GM21528 (cell line): ENCODE data around the gene ST13.
"Not testable (repeated sequence)": the region's sequence is repeated elsewhere in the genome, so short reads cannot be mapped to it uniquely, and the experiment has no call there.

ENCODE experiments used
- ATAC-seq: cut with Tn5 transposase; IDR thresholded peaks from one replicate; pipeline ENCODE4 v1.9.1; 2021; ENCODE audit warnings: mild to moderate bottlenecking, moderate library complexity; ENCODE audit not compliant: unreplicated experiment, low FRiP score

ST13 gene

GRCh38 chr22:40856513-40857308 is at the start of gene ST13, which contains the start of gene XPNPEP3:
Gene ST13, minus strand, starts transcription at chr22:40856639. Its CDS starts 99 bp downstream, at chr22:40856540.
Gene XPNPEP3, plus strand, starts transcription at chr22:40857148. Its CDS starts 34 bp downstream, at chr22:40857182.
- ATAC-seq = peak; percentile 90

- ATAC-seq = no peak
Observed at GRCh38 chr22:40904101-40904500, 47.7 kb upstream of the ST13 start.

- no peak for ATAC-seq
Observed at GRCh38 chr22:40898850-40899357, 42.5 kb upstream of the ST13 start.

GRCh38 chr22:40894417-40894816 is 38.0 kb upstream of the ST13 start:
- no peak for ATAC-seq

GRCh38 chr22:40890881-40891280 is 34.4 kb upstream of the ST13 start:
- no peak for ATAC-seq

- ATAC-seq = no peak
Observed at GRCh38 chr22:40889116-40889515, 32.7 kb upstream of the ST13 start.

GRCh38 chr22:40878922-40879321 is 22.5 kb upstream of the ST13 start:
- no peak for ATAC-seq

GRCh38 chr22:40877488-40877887 is 21.0 kb upstream of the ST13 start:
- ATAC-seq = no peak

- ATAC-seq = no peak
Observed at GRCh38 chr22:40876907-40877306, 20.5 kb upstream of the ST13 start.

- ATAC-seq = no peak
Observed at GRCh38 chr22:40875111-40875510, 18.7 kb upstream of the ST13 start.

- no peak for ATAC-seq
Observed at GRCh38 chr22:40874016-40874415, 17.6 kb upstream of the ST13 start.

- not testable (repeated sequence) for ATAC-seq
Observed at GRCh38 chr22:40868379-40868778, 11.9 kb upstream of the ST13 start.

GRCh38 chr22:40867109-40867508 is 10.7 kb upstream of the ST13 start:
- ATAC-seq = no peak

GRCh38 chr22:40862537-40862936 is 6.1 kb upstream of the ST13 start:
- ATAC-seq = no peak

- ATAC-seq = no peak
Observed at GRCh38 chr22:40862013-40862412, 5.6 kb upstream of the ST13 start, which contains the start of gene DNAJB7. Gene DNAJB7, minus strand, starts transcription at chr22:40862113. Its CDS starts 119 bp downstream, at chr22:40861994.

- ATAC-seq = no peak
Observed at GRCh38 chr22:40857309-40857855, 943 bp upstream of the ST13 start.

GRCh38 chr22:40855979-40856512 is 393 bp downstream of the ST13 start:
- ATAC-seq = peak; percentile 30

GRCh38 chr22:40855071-40855978 is 1.1 kb downstream of the ST13 start:
- ATAC-seq = no peak

- no peak for ATAC-seq
Observed at GRCh38 chr22:40853961-40854360, 2.5 kb downstream of the ST13 start.

GRCh38 chr22:40853333-40853732 is 3.1 kb downstream of the ST13 start:
- ATAC-seq = no peak
